ENCODE data around the gene MCF2L.
"Not testable (repeated sequence)": the region's sequence is repeated elsewhere in the genome, so short reads cannot be mapped to it uniquely, and the experiment has no call there.

MCF2L gene

DNA sequence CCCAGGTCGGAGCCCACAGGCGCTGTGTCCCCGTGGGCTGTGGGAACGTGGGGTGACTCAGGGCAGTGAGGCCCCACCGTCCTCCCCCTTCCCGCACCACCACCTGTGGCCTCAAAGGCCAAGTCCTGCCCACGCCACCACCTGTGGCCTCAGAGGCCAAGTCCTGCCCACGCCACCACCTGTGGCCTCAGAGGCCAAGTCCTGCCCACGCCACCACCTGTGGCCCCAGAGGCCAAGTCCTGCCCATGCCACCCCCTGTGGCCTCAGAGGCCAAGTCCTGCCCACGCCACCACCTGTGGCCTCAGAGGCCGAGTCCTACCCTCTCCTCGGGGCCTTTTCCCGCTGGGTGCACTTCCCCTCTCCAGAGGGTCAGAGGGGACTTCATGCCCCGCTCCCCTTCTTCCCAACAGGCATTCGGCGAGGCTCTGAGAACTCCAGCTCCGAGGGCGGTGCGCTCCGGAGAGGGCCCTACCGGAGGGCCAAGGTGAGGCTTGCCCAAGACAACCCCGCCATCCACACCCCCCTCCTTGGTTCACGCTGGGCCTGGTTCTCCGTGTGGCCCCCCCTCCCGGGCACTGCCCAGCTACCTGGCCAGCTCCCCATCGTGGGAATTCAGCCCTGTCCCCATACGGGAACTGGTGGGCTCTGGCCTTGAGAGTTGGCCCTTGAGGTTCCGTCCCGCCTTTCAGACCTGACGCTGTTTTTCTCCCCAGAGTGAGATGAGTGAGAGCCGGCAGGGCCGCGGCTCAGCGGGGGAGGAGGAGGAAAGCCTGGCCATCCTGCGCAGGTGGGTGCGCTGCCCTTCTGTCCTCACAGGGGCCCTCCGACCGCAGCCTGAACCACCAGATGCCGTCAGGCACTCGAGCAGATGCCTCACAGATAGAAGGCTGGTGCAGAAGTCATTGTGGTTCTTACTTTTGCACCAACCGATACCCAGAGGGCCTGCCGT is 109.2 kb downstream of the MCF2L start:
- DNase-seq (ENCODE audit: low read depth in 3 of 3, low spot score in 1 of 3), result no peak

DNA sequence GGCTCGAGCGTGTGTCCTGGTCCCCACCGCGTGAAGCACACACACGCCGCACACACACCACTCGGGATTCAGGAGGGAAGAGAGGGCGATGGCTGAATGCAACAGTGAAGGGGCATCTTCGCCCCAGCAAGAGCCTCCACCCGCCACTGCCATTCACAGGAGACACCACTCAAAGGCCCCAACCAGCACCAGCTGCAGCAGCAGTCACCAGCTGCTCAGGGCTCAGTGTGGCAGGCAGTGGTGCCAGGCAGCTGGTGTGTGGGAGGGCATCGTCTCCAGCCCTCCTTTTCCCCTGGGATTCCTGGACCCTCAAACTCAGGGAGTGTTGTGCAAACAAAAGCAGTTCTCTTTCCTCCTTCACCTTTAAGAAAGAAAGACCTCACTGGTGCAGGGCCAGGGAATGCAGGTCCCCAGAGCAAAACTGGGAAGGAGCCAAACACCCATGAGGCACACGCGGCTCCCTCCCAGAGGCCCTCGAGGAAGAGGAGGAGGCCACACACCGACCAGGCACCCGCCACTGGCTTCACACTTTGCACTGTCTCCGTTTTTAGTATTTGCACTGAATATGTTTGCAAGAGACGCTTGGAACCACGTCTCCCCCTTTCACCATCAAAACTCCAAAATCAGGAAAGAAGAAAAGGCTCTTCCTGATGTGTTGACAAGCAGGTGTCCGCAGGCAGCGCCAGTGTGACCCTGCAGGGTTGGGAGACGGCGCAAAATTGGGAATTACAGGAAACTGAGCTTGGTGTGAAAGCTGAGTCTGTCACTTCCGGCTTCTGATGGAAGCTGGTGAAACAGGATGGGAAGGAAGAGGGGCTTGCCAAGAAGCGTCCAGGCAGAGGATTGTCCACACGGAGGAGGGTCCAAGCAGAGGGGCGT is 110.1 kb downstream of the MCF2L start:
- no peak for DNase-seq (ENCODE audit: low read depth in 3 of 3, low spot score in 1 of 3)

DNA sequence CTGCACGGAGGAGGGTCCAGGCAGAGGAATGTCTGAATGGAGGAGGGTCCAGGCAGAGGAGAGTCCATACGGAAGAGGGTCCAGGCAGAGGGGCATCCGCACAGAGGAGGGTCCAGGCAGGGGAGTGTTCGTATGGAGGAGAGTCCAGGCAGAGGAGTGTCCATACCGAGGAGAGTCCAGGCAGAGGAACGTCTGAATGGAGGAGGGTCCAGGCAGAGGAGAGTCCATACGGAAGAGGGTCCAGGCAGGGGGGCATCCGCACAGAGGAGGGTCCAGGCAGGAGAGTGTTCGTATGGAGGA is 110.7 kb downstream of the MCF2L start:
- DNase-seq (ENCODE audit: low read depth in 3 of 3, low spot score in 1 of 3), result not testable (repeated sequence)

- DNase-seq (ENCODE audit: low read depth in 3 of 3, low spot score in 1 of 3), result no peak
Observed at GRCh38 chr13:113080361-113080831, 111.4 kb downstream of the MCF2L start.

DNA sequence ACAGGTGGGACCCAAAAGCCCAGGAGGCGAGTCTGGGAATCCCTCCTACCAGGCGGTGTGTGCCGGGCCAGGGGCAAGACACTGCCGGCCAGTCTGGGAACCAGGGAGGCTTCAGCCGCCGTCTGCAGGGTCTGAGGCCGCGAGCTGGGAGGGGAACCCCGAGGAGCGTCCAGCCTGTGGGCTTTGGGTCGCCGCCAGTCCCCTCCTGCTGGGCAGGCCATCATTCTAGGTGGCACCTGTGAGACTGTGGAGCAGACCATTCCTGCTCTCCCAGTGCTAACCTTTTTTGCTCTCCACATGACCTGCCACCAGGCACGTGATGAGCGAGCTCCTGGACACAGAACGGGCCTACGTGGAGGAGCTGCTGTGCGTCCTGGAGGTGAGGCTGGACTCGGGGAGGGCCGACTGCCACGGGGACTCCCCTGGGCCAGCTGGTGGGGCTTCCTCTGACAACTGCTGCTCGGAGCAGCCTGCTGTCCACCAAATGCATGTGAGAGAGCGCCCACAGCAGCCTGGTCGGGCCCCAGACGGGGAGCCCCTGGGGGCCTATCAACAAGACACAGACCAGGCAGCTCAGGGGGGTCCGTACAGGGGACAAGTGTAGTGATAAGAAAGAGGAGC is 112.0 kb downstream of the MCF2L start:
- no peak for DNase-seq (ENCODE audit: low read depth in 3 of 3, low spot score in 1 of 3)

DNA sequence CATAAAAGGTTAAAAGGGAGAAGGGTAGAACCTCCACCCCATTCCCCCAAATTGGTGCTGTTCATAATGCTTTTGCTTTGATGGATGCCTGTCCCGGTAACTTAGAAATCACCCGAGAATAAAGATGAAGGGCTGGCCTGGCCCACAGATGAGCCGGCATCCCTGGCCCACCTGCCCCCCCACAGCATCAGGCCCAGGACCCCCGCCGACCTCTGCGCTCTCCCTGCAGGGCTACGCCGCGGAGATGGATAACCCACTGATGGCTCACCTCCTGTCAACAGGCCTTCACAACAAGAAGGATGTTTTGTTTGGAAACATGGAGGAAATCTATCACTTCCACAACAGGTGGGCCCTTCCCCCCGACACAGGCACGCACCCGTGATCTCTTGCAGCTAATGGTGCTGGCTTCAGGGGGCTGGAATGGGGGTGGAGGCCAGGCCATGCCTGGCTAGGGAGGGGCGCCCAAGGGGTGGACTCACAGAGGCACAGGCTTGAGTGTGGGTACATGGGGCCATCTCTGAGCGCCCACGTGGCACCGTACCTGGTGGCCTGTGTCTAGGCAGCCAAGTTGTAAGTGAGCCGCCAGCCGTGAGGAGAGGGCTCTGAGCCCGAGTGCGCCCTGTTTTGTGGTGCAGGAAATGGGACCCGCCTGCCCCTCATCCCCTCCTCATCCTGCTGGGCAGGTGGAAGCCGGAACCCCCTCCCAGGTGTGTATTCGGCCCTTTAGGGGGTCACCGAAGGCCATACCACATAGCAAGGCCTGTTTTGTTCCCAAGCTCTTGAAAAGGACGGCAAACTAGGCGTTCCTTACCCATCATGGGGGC is 113.4 kb downstream of the MCF2L start:
- DNase-seq (ENCODE audit: low read depth in 3 of 3, low spot score in 1 of 3), result no peak

DNA sequence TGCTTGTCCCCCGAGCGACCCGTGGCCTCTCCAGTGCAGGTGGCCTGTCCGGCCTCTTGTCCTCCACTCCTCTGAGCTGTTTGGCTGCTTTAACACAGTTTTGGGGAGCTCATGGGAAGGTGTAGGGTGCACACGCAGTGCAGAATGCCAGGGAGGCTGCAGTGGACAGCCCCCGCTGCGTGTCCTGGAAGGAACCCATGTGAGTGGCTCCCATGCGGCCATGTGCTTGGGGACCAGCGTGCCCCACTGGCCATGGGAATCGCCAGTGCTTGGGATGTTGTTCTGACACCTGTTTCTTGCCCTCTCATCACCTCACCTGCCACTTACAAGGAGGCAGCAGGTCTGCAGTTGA is 114.0 kb downstream of the MCF2L start:
- no peak for DNase-seq (ENCODE audit: low read depth in 3 of 3, low spot score in 1 of 3)

DNA sequence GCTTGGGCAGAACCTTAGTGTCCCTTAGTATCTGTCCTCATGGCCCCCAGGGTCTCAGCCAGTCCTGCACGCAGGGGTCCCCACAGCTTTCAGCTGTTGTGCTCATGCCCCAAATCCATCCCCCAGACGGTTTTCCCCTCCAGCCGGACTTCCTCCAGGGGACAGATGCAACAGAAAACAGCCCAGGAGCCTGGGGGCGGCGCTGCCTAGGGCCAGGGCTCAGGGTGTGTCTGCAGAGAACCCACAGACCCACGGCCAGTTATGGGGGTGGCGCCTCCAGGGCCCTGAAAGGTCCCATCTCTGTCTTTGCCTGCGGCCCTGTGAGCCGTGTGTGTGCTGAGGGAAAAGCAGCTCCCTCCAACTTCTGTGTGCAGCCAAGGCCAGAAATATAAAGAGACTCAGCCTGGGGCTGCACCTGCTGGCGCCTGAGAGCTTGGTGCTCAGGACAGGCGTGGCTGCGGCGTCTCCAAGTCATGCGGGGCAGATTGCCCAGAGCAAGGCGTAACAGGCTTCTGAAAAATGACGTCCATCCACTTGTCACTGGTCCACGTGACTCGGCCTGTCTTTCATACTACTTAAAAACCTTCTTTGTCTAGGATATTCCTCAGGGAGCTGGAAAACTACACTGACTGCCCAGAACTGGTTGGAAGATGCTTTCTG is 114.5 kb downstream of the MCF2L start:
- DNase-seq (ENCODE audit: low read depth in 3 of 3, low spot score in 1 of 3), result no peak

- DNase-seq (ENCODE audit: low read depth in 3 of 3, low spot score in 1 of 3), result no peak
Observed at GRCh38 chr13:113084094-113084942, 115.3 kb downstream of the MCF2L start.

DNA sequence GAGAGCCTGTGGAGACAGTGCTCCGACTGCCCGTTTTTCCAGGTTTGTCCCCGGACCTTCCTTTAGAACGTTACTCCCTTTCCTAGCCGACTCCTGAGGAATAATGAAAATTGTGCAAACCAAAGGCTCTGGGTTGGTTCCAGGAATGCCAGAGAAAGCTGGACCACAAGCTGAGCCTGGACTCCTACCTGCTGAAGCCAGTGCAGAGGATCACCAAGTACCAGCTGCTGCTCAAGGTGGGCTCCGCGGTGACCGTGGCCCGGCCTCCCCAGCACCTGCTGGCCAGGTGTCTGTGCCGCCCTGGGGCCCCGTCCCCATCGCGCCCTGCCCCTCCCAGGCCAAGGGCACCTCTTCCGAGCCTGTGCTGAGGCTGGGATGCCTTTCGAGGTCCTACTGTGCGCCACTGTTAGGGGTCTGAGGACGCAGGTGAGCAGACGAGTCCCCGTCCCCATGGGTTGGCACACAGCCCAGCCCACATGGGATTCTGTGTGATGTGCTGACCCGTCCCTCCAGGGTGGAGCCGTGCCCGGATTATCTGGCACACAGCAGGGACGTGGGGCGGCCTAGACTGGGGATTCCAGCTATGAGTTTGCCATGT is 116.0 kb downstream of the MCF2L start:
- DNase-seq (ENCODE audit: low read depth in 3 of 3, low spot score in 1 of 3), result no peak

GRCh38 chr13:113086031-113086750 is 117.2 kb downstream of the MCF2L start:
- no peak for DNase-seq (ENCODE audit: low read depth in 3 of 3, low spot score in 1 of 3)

- DNase-seq (ENCODE audit: low read depth in 3 of 3, low spot score in 1 of 3), result no peak
Observed at GRCh38 chr13:113086991-113087922, 118.2 kb downstream of the MCF2L start.

DNA sequence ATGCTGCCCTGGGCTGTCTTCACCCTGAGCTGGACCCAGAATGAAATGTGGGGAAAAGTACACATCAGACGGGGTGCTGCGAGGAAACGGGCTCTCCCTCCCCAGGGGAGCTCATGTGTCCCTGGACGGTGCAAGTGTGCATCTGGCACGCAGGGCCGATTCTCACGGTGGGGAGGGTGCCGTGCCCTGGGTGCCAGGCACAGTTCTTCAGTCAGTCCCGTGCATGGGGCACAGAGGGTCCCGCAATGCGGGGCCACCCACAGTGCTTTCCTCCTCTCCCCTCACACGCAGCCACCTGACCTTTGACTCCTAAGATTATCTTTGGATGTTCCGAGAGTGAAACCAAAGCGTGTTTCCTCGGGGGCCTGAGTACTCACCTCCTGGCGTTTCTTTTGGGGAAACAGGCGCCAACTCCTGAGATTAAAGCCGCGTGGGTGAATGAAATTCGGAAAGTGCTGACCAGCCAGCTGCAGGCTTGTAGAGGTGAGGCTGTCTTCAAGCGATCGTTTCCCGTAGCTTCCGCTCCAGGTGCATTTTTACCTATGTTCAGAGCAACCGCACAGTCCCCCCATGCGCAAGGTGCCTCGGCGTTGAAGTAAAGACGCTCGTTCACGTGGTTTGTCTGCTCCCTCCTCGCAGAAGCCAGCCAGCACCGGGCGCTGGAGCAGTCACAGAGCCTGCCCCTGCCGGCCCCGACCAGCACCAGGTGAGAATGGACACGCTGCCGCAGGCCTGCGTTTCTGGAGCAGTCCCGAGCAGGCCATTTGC is 119.1 kb downstream of the MCF2L start:
- DNase-seq (ENCODE audit: low read depth in 3 of 3, low spot score in 1 of 3), result no peak

DNA sequence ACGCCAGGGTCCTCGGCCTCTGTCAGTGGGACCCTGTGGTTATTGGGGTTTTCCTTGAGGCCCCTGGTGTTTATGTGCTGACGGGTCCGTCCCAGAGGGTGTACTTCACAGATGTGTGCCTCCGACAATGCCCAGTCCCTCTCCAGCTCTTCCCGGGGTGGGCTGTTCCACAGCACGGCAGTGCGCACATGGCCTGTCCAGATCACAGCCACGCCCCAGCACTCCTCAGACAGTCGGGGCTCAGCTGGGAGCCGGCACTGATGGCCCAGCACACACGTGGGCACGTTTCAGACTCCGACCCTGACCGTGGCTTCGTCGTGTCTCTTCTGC is 119.6 kb downstream of the MCF2L start:
- no peak for DNase-seq (ENCODE audit: low read depth in 3 of 3, low spot score in 1 of 3)

DNA sequence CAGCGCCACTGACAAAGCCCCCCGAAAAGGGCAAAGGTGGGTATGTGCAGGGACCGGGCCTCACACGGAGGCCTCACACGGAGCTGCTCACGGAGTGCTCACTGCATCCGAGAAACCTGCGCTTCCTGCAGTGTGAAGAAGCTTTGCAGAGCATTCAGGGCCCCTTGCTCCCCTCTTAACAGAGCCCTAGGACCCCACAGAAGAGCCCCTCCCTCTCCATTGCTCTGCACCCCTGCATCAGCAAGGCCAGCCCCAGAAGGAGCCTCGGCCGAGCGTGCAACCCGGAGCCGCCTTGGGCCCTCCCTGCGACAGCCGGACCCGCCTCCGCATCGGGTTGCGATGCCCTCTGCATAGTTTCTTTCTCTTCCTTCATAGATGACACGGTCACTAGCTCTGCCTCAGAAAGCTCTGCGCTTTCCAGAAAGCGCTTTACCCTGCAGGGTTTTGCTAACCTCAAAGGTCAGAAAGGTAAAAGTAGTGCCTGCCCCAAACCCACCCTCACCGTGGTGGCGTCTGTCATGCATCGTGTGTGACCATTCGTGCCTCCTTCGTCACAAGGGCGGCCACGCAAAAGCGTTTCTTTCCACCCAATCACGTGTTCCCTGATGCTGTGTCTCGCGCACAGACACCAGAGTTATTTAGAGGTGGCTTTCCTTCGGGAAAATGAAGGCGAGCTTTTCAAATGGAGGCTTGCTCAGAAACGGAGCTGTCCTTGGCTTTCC is 120.8 kb downstream of the MCF2L start:
- DNase-seq (ENCODE audit: low read depth in 3 of 3, low spot score in 1 of 3), result no peak

DNA sequence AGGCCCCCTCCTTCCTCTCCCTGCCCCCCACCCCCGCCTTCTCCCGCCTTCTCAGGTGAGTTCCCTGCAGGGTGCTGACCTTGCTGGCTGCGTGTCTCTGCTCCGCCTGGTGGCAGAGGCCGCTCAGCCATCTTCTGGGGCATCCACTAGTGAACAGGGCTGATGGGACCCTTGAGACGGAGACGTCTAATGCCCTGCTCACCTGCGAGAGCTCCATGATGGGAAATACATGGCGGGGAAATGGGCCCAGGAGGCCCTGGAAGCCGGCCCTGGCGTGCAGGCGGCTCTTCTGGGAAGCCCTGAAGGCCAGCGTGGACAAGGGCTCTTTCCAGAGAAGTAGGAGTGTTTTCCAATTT is 121.4 kb downstream of the MCF2L start:
- DNase-seq (ENCODE audit: low read depth in 3 of 3, low spot score in 1 of 3), result no peak

Measured in stimulated activated CD4-positive, alpha-beta T cell treated with anti-CD3 and anti-CD28 coated beads, TNF-alpha, amount 100 ng/mL, for 1 hour (primary cell).